NAMALWA (cell line): ENCODE measurements around the gene GHDC.
"Not testable (repeated sequence)": the region's sequence is repeated elsewhere in the genome, so short reads cannot be mapped to it uniquely, and the experiment has no call there.

Source experiments
- DNase-seq: peaks from one replicate; pipeline ENCODE4 v3.0.0-alpha.2; 2015; ENCODE audit warnings: low spot score

The GHDC gene

DNA sequence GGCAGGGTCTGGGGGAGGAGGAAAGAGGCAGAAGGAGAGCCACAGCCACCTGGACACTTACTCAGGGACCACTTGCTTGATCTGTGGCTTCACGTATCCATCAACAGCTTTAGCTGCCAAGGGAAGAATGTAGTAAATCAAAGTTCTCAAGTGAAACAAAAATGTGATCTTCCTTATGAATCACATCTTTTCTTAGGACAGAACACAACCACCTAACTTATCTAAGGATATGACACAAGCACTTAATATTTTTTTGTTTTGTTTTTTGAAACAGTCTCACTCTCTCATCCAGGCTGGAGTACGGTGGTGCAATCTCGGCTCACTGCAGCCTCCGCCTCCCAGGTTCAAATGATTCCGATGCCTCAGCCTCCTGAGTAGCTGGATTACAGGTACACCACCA lies 8.4 kb upstream of the GHDC start:
- no peak for DNase-seq

DNA sequence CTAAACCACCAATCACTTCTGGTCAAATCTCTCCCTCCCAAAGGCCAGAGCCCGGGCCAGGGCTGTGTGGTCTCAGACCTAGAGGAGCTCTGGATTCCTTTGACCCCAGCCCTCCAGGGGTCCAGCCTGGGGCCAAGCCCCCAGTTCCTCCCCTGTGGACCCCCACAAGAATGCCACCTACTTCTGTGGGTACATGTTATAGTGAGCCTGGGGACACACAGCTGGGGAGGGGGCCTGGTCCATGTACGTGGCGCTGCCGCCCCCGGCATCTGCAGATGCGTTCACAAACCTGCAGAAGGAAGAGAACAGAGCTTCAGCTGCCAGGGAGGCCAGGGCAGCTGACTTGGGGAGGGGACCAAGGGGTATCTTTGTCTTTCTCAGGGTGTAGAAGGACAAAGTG lies 7.9 kb upstream of the GHDC start:
- no peak for DNase-seq

DNA sequence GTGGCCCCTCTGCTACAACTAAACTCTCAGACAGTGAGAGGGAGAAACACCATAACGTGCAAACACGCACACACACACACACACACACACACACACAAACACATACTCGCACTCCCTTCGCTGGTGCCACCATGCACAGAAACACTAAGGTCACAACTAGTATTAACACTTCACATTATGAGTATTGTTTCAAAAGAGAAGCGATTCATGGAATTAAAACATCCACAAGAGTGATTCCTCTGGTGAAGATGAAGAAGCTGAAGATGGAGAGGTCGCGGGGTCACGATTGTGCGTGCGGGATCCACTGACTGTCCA lies 7.1 kb upstream of the GHDC start:
- no peak for DNase-seq

DNA sequence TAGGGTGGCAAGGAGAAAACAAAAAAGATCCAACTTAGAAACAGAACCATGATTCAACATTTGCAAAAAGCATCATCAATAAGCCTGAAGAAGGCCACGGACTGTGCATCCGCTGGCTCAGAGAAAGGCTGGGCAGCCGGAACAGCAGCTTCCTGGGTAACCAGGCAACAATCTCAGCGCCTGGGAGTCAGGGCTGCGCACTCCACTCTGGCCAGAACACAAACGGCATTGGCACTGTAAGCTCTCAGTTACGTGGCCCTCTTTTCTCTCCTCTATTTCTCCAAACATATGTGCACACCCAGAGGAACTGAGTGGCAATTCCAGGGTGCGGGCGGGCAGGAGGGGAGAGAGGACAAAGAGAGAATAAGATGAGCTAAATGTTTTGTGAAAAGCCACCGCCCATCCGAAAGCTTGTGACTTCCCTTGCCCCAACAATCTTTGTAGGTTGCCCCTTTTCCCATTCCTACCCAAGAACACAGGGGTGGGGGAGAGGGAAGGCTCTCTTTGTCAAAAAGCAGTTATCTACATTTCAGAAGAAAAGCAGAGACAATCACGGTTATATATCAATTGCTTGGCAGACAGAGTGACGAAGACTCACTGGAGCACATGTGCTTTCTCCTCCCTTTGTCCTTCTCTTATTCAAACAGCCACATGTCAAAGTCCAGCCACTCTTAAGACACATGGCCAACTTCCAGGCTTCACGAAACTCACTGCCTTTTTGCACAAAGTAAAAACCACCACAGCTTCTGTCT lies 6.6 kb upstream of the GHDC start:
- DNase-seq: no peak

DNA sequence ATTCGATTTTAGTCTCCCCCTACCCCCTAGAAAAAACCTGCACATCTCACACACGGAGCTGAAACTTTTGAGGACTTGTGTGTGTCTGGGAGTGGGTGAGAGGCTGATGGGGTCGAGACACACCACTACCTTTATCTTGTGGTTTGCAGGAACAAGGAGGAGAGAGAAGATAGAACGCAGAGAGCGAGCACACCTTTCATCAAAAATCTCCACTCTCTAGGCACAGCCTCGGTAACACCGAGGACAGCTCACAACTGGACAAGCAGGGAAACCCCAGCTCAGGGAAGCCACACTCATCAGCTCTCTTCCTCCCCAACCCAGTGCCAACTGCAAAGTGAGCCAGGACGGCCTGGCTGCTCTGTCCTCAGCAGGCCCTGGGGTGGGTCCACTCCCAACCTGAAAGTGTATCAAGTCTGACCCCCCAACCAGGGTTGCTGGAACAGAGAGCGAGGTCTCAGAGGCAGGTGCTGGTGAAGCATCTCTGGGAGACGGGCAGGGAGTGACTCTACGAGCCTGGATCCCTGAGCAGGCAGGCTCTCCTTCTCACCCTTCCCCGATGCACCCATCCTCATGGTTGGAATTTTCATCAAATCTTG lies 5.2 kb upstream of the GHDC start:
- no peak for DNase-seq

DNA sequence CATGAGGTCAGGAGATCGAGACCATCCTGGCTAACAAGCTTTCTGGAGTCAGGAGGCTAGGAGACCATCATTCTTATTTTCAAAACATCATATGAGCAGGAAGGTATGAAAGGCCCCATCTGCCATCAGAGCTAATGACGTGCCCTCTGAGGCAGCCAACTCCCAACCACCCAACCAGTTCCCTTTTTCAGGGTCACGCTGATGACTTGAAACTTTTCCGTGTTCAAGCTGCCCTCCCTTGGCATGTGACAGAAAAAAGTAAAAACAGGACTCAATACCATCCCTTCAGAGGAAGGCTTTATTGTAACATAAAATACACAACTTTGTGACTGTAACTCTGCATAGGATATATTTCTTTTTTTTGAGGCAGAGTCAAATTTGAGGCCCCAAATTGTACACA lies 4.6 kb upstream of the GHDC start:
- peak; percentile 71 for DNase-seq

DNA sequence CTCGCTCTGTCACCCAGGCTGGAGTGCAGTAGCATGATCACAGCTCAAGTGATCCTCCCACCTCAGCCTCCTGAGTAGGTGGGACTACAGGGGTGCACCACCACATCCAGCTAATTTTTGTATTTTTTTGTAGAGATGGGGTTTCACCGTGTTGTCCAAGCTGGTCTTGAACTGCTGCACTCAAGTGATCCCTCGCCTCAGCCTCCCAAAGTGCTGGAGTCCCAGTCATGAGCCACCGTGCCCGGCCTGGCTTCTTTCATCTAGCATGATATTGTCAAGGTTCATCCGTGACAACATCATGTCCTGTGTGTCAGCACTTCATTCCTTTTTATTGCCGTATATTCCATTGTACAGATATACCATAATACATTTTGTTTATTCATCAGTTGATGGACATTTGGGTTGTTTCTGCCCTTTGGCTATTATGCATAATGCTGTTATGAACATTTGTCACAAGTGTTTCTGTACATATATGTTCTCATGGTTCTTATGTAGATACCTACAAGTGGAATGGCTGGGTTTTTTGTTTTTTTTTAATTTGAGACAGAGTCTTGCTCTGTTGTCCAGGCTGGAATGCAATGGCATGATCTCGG lies 3.4 kb upstream of the GHDC start:
- DNase-seq: no peak

DNA sequence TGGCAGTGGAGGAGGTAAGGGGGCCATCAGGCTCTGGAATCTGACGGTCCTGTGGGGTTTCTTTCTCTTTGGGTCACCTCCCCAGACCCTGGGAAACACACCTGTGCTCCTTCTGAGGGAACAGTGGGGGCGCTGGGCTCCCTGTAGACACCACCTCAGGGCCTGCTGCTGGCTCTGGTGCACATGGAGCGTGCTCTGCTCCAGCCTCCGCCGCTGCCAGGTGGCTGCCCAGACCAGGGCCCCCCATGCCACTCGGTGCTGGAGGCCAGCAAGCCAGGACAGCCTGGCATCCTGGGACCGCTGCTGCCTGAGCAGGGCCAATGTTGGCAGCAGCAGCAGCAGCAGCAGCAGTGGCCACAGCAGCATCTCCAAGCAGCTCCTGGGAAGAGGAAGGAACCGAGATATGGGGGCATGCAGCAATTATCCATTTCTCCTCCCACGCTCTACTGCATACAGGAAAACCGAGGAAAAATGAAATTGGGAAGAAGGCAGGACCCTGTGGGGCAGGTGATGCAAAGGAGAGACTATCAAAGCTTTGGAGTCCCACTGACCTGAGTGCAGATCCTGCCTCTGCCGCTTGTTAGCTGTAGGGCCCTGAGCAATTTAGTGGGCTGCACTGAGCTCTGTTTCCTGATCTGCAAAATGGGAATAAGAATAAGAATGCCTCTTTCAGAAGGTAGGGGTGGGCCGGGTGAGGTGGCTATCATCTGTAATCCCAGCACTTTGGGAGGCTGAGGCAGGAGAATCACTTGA lies 902 bp downstream of the GHDC start:
- DNase-seq: no peak

DNA sequence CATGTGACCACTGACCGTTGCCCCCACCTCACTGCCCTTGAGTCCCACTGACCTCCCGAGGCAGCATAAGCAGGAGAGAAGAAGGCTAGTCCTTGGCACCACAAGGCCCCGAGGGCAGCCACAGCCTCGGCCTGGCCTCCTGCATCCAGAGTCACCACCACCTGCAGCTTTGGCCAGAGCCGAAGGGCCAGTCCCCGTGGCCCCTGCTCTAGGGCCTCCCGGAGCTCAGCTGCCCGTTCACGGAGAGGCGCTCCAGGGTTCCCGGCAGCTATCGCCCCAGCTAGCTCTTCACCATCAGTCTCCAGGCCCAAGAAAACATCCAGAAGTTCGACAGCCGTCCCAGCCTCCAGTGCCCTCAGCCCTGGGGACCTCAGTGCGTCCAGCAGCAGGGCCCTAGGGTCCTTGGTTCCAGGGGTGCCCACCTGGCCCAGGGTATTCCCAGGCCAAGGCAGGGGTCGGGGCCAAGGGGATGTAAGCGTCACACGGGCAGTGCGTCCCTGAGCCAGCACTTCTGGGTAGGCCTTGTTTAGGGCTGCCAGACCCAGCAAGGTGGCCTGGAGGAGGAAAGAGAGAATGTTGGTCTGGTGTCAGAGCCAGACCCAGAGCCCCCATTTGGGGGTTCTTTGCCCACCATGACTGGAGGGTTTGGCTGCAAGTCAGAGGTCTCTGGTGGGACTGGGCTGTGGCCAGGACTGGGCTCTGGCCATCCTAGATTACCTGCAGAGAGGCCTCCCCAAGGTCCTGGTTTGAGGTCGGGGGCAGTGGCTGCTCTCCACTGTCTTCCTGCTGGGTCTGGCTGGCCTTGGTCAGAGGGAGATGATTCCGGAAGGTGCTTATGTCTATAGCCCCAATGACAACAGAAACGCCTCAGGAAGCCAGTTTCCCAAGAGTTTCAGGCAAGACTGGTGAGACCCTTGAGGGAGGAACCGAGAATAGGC lies 1.8 kb downstream of the GHDC start:
- no peak for DNase-seq

DNA sequence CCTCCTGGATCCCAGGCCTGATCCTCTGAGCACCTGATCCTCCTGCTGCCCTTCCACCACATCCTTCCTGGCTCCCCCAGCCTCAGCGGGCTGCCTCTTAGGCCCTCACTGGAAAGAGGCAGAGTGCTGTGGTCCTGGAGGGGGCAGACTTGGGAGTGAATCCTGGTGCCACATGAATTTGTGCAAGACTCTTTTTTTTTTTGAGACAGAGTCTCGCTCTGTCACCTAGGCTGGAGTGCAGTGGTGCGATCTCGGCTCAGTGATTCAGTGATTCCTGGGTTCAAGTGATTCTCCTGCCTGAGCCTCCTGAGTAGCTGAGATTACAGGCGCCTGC lies 3.1 kb downstream of the GHDC start:
- no peak for DNase-seq

DNA sequence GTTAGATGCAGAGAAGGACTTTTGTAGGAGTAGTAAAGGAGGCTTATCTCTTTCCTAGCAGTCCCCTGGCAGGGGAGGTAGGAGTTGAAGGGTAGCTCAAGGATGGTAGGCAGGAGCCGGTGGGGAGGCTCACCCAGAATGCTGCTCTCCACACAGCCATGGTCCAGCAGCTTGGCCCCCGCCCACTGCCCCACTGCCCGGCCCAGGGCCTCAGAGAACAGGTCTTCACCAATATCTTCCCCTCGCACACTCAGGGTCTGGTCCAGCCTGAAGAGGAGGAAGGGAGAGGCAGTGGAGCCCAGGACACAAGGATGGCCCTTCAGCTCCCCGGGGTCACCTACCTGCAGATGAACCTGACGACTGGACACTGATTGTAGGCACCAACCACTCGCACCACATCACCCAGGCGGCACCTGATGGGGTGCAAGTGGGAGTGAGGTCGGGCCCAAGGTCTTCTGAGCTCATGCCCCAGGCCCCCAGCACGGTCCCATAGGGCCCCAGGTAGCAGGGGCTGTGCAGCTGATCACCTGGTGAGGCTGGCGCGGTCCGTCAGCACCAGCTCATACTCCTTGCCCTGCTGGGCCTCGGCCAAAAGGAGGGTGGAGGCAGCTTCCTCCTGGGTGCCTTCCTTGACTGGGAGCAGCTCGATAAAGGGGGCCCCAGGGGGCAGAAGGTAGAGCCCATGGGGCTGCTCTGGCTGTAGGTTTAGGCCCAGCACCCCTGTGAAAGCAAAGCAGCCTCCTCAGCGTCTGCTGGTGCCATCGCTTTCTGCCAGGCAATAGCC lies 3.6 kb downstream of the GHDC start:
- DNase-seq: no peak

DNA sequence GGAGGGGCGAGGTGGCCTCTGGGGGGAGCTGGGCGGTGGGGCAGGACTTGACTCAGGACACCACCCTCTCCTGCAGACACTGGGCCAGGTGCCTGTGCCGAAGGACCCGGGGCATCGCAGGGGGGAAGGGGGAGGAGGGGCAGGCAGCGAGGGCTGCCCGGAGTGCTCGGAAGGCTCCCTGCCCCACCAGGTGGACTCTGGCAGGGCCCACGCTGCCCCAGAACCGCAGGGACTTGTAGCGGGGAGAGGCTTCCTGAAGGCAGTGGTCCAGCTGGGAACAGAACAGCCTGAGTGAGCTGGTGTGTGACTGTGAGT lies 4.7 kb downstream of the GHDC start:
- DNase-seq: no peak

DNA sequence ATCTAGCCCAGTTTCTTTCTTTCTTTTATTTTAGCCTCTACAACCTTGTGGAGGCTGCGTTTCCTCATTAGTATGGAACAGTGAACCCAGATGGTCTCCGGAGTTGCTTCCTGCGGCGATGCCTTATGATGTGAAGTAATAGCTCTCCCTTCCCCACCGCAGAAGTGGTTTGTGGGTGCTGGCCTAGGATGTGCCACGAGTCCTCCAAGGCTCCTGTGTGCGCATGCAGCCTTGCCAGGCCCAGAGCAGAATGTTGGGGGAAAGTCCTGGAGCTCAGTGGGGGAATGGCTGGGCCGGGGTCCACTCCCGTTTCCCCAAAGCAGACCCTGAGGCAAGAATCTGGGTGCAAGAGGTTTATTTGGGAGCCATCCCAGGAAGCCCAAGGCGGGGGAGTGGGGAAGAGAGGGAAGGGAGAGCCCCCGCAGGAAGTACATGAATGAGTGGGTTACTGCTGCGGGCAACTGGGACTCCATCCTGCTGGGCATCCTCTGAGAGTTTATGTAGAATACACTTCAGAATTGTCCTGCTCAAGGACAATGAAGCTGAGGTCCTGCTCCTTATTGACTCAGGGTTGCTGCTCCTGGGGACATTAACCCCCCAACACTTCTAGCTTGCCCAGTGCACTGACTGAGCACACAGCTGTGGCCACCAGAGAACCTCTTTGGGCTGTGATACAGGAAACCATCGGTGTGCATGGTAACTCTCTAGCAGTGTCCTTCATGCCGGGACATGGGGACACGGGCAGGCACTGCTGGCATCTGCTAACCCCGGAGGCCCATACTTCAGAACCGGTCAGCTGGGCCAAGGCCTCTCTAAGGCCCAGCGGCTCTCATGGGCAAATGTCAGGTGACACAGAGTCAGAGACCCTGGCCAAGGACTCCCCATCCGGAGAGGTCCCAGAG lies 5.3 kb downstream of the GHDC start:
- DNase-seq: no peak

DNA sequence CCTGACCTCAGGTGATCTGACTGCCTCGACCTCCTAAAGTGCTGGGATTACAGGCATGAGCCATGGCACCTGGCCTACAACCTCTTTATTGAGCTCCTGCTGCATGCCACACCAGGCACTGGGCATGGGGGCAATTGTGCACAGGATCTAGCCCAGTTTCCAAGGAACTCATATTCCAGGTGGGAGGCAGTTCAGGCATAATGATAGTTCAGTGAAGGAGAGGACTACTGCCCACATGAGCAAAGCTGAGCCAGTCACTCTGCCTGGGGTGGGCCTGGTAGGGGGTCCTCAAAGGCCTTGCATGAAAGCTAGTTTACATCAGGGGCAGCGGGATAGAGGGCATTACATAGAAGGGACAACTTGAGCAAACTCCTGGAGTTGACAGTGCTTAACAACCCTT lies 6.5 kb downstream of the GHDC start:
- DNase-seq: no peak

DNA sequence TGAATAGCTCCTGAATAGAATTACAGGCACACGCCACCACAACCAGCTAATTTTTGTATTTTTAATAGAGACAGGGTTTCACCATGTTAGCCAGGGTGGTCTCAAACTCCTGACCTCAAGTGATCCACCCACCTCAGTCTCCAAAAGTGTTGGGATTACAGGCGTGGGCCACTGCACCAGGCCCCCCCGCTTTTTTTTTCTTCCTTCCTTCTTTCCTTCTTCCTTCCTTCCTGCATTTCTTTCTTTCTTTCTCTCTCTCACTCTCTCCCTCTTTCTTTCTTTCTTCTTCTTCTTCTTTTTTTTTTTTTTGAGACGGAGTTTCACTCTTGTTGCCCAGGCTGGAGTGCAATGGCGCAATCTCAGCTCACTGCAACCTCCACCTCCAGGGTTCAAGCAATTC lies 8.1 kb downstream of the GHDC start:
- not testable (repeated sequence) for DNase-seq

DNA sequence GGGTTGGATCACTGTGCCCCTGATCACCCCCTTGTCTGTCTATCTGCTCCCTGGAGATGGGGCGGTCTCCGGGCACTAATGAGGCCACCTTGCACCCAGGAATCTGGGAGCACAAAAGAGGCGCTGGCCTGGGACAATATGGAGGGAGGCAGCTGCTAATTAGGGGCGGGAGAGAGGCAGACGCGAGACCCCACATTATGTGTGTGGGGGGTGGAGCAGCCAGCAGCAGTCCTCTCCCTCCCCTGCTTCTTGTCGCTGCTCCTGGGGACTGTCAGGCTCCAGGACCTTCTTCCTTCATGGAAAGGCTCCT lies 8.7 kb downstream of the GHDC start:
- DNase-seq: no peak

DNA sequence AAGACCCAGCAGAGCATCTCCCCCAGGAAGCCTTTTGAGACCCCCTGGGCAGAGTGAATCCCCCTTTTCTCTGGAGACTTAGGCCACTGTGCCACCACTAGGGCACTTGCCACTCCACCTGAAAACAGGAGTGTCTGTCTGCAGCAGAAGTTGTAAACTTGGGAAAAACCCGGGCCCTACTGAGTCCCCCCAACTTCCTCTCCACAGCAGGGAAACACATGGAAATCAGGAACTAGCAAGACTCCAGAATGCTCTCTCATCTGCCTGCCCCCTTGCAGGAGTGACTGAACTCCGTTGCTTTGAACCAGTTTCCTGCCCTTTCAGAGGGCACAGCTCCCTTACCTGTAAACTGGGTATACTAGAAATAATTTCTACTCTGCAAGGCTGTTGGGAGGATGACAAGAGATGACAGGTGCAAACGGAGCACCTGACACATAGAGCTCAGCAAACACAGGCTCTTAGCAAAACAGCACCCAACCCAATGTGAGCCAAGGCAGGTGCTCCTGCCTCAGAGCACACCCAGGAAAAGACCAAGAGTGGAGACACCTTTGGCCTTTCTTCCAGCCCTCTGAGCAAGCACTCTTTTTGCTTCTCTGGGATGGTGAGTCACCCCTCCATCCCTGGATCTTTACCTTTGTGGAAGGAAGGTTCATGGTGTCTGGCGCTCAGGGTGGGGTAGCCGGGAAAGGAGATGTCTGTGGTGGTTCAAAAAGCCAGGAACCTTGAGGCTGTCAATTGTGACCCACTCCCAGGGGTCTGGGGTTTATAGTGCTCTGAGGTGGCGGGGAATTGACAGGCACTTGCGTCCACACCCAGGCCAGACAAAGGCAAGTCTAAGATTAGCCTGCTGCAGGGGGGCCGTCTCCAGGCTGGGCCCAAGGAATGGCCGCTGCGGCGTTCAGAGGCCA lies 9.3 kb downstream of the GHDC start, which contains the start of gene HCRT:
Gene HCRT (minus strand): TSS at position 740 of the 908 bp plus-strand sequence. CDS start 87 bp downstream, at position 653.
- no peak for DNase-seq

DNA sequence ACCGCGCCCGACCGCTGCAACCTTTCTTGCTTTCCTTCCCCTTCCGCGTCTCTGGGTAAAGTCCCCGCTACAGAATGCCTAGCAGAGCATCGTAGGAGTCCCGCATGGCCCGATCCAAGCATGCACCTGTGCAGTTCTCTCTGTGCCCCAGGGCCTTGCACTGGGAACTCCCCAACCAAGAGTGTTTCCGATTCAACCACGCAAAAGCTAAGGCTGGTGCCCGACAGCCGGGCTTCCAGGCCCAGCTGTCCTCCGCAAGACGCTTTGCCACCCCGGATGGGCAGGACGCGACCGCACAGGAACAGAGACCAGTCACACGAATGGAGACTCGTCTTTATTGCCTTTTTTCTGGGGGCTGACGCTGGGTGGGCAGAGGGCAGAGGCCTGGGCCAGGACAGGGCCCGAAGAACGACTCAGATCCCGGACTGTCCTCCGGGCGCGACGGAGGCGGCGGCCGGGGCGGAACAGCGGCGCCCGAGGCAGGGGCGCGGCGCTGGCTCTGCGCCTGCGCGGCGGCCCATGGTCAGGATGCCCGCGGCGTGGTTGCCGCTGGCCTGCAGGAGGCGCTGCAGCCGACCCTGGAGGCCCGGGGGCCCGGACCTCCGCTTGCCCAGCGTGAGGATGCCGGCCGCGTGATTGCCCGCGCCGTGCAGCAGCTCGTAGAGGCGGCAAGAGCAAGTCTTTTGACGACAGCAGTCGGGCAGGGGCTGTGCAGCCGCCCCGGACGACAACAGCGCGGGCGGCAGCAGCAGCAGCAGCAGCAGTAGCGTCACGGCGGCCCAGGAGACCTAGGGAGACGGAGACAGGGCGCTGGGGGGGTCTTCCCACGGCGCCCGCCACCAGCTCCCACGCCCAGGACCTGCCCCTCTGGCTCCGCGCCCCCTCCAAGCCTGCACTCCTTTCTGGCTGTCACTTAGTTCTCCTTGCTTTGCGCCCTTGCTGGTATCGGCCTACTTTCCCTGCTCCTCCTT lies 10.3 kb downstream of the GHDC start:
- peak; percentile 84 for DNase-seq
